ENCODE data around the gene ZBTB8OS. TPM values are rescaled to one million over a fixed set of nuclear protein-coding genes. Genes with fewer than 3 reads are reported as not detected.

The ZBTB8OS gene
- total and polyA plus RNA-seq, 2 donors (not counting 1 experiment from before 2014, with no cell fraction given), result 38.0 to 92.3 TPM

DNA sequence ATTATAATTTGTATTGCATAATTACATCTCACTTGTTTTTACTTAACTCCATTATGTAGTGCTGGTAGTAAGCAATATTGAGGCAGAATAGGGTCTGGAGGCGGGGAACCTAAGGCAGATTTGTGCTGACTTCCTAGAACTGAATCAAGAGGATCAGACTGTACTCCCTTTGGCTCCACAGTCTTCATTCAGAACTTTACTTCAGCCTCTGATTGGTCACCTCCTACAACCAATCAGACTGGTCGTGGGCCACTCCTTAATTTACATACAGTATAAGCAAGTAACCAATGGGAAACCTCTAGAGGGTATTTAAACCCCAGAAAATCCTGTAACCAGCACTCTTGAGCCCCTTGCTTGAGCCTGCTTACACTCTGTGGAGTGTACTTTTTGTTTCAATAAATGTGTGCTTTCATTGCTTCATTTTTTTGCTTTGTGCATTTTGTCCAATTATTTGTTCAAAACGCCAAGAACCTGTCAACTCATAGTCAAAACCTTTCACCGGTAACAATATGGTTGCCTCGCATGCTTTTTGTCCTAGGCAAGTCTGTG, 31.6 kb downstream of the ZBTB8OS start:
- Histone ChIP-seq H3K9me3 (ENCODE audit: control insufficient read depth, insufficient read depth, low read depth, low read length) (no peaks in the 10 kb centered on the region), H3K36me3 (ENCODE audit: control insufficient read depth, insufficient read depth, low read length) (no peaks in the 10 kb centered on the region), H3K9ac (ENCODE audit: insufficient read depth, low read length) (no peak overlapping the region), H3K4me2 (ENCODE audit: extremely low read depth, insufficient read depth, low read length) (no peak overlapping the region), H3K27me3 (ENCODE audit: control insufficient read depth, insufficient read depth, low read length) (no peaks in the 10 kb centered on the region), H3K27ac (ENCODE audit: insufficient read depth, low read length) (no peak overlapping the region), H4K20me1 (ENCODE audit: control insufficient read depth, extremely low read depth, insufficient read depth, low read length) (no peaks in the 10 kb centered on the region), H3K4me3 (replicated peaks in 1 of 4; ENCODE audit: control extremely low read depth in 1 of 4, insufficient read depth in 1 of 4, low read depth in 3 of 4, low read length in 4 of 4) (no peak overlapping the region), H3K4me1 (ENCODE audit: control insufficient read depth, extremely low read depth, insufficient read depth, low read length) (no peaks in the 10 kb centered on the region), H3K79me2 (ENCODE audit: control insufficient read depth, insufficient read depth, low read length) (no peaks in the 10 kb centered on the region), H2AFZ (ENCODE audit: low read length) (no peak overlapping the region)
- DNase-seq (ENCODE audit: low read depth in 2 of 2), result peak; percentile 3 to 9
- no peak for TF ChIP-seq EZH2 (IDR thresholded peaks at IDR 0.05; ENCODE audit: low read length, missing control alignments)
- TF ChIP-seq CTCF (conservative IDR thresholded peaks at IDR 0.05 in 1 of 2, IDR thresholded peaks at IDR 0.05 in 1 of 2; ENCODE audit: low read depth in 1 of 2, low read length in 2 of 2), result no peak

DNA sequence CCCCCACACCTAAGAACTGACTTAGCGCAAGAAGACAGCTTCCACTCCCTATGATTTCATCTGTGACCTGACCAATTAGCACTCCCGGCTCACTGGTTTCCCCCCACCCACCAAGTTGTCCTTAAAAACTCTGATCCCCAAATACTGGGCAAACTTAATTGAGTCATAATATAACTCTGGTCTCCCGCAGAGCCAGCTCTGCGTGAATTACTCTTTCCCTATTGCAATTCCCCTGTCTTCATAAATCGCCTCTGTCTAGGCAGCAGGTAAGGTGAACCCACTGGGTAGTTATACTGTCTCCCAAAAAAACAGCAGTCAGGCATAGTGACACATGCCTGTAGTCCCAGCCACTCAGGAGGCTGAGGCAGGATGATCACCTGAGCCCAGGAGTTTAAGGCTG, 36.9 kb downstream of the ZBTB8OS start:
- H3K79me2 ChIP-seq (ENCODE audit: control insufficient read depth, insufficient read depth, low read length), result no peaks in the 10 kb centered on the region
- no peaks in the 10 kb centered on the region for H3K36me3 ChIP-seq (ENCODE audit: control insufficient read depth, insufficient read depth, low read length)
- TF ChIP-seq EZH2 (IDR thresholded peaks at IDR 0.05; ENCODE audit: low read length, missing control alignments) (no peak), CTCF (conservative IDR thresholded peaks at IDR 0.05 in 1 of 2, IDR thresholded peaks at IDR 0.05 in 1 of 2; ENCODE audit: low read depth in 1 of 2, low read length in 2 of 2) (no peak)
- no peak overlapping the region for H3K9ac ChIP-seq (ENCODE audit: insufficient read depth, low read length)
- H3K4me3 ChIP-seq (replicated peaks in 1 of 4; ENCODE audit: control extremely low read depth in 1 of 4, insufficient read depth in 1 of 4, low read depth in 3 of 4, low read length in 4 of 4), result no peak overlapping the region
- H3K27me3 ChIP-seq (ENCODE audit: control insufficient read depth, insufficient read depth, low read length), result no peaks in the 10 kb centered on the region
- H3K4me2 ChIP-seq (ENCODE audit: extremely low read depth, insufficient read depth, low read length), result no peak overlapping the region
- no peak overlapping the region for H2AFZ ChIP-seq (ENCODE audit: low read length)
- H3K27ac ChIP-seq (ENCODE audit: insufficient read depth, low read length), result no peak overlapping the region
- H3K9me3 ChIP-seq (ENCODE audit: control insufficient read depth, insufficient read depth, low read depth, low read length), result no peaks in the 10 kb centered on the region
- no peaks in the 10 kb centered on the region for H4K20me1 ChIP-seq (ENCODE audit: control insufficient read depth, extremely low read depth, insufficient read depth, low read length)
- no peak for DNase-seq (ENCODE audit: low read depth in 2 of 2)
- H3K4me1 ChIP-seq (ENCODE audit: control insufficient read depth, extremely low read depth, insufficient read depth, low read length), result peaks cover 2% of the 10 kb centered on the region

DNA sequence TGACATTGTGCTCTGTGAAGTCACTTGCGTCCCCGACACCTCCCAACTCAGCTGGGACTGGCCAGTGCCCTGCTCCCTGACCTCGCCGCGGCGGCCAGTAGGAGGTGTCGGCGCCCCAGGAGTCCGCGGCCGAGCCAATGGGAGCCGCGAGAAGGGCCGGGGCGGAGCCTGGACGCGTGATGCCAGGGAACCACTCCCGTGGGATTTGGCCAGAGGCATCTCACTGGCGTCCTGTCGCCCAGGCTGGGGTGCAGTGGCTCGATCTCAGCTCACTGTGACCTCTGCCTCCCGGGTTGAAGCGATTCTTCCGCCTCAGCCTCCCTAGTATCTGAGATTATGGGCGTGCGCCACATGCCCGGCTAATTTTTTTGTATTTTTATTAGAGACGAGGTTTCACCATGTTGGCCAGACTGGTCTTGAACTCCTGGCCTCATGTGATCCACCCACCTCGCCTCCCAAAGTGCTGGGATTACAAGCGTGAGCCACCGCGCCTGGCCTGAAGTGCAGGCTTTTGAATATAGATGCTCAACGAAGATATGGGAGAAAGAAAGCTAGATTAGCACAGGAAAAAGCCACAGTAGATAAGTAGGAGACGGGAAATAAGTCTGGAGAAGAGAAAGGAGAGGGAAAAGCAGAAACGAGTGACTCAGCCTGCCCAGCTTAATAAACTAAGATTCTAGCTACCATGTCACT, 38.0 kb downstream of the ZBTB8OS start:
- TF ChIP-seq EZH2 (IDR thresholded peaks at IDR 0.05; ENCODE audit: low read length, missing control alignments) (no peak), CTCF (conservative IDR thresholded peaks at IDR 0.05 in 1 of 2, IDR thresholded peaks at IDR 0.05 in 1 of 2; ENCODE audit: low read depth in 1 of 2, low read length in 2 of 2) (peak; percentile 16 to 24)
- no peaks in the 10 kb centered on the region for H3K79me2 ChIP-seq (ENCODE audit: control insufficient read depth, insufficient read depth, low read length)
- H3K4me2 ChIP-seq (ENCODE audit: extremely low read depth, insufficient read depth, low read length), result peak overlapping the region; percentile 93
- peak overlapping the region; percentile 34 for H3K27ac ChIP-seq (ENCODE audit: insufficient read depth, low read length)
- no peaks in the 10 kb centered on the region for H4K20me1 ChIP-seq (ENCODE audit: control insufficient read depth, extremely low read depth, insufficient read depth, low read length)
- no peaks in the 10 kb centered on the region for H3K27me3 ChIP-seq (ENCODE audit: control insufficient read depth, insufficient read depth, low read length)
- H3K4me3 ChIP-seq (replicated peaks in 1 of 4; ENCODE audit: control extremely low read depth in 1 of 4, insufficient read depth in 1 of 4, low read depth in 3 of 4, low read length in 4 of 4), result peak overlapping the region; percentile 54 to 70 (median 65)
- no peaks in the 10 kb centered on the region for H3K9me3 ChIP-seq (ENCODE audit: control insufficient read depth, insufficient read depth, low read depth, low read length)
- H3K36me3 ChIP-seq (ENCODE audit: control insufficient read depth, insufficient read depth, low read length), result no peaks in the 10 kb centered on the region
- peaks cover 2% of the 10 kb centered on the region for H3K4me1 ChIP-seq (ENCODE audit: control insufficient read depth, extremely low read depth, insufficient read depth, low read length)
- peak overlapping the region; percentile 87 for H2AFZ ChIP-seq (ENCODE audit: low read length)
- peak overlapping the region; percentile 23 for H3K9ac ChIP-seq (ENCODE audit: insufficient read depth, low read length)
- peak; percentile 60 to 74 for DNase-seq (ENCODE audit: low read depth in 2 of 2)
